HepG2 (cell line): ENCODE results near the gene SEBOX. TPM values are rescaled to one million over a fixed set of nuclear protein-coding genes. Genes with fewer than 3 reads are reported as not detected.

Source experiments
- AGO2 ChIP-seq: fragments of 200-400 bp; formaldehyde crosslinking; optimal IDR thresholded peaks from 2 replicates; pipeline ENCODE3; 2017; ENCODE audit warnings: mild to moderate bottlenecking, low read depth, low read length, moderate library complexity
- CBX1 ChIP-seq: IDR thresholded peaks from one replicate; pipeline ENCODE4 v1.6.1; 2016; ENCODE audit warnings: antibody characterized with exemption, low read depth
- HNF4G ChIP-seq, 2 experiments: sonication (generic) in 1 of 2; formaldehyde crosslinking in 1 of 2; IDR thresholded peaks; 2 replicates each; pipeline versions ENCODE4 v1.4.0 to v1.6.1; 2011 to 2020; ENCODE audit warnings: borderline replicate concordance in 2 of 2, low read depth in 2 of 2, mild to moderate bottlenecking in 2 of 2, low read length in 1 of 2, missing genetic modification reagents in 1 of 2, moderate library complexity in 1 of 2
- KLF13 ChIP-seq: sonication (generic); formaldehyde crosslinking; IDR thresholded peaks from 2 replicates; pipeline ENCODE4 v1.4.0; 2020; ENCODE audit warnings: mild to moderate bottlenecking, missing genetic modification reagents
- KLF15 ChIP-seq: sonication (generic); formaldehyde crosslinking; IDR thresholded peaks from 2 replicates; pipeline ENCODE4 v1.8.1; 2023; ENCODE audit warnings: borderline replicate concordance, mild to moderate bottlenecking, inconsistent platforms, missing genetic modification reagents, mixed read lengths
- MED1 ChIP-seq: sonication (generic); formaldehyde crosslinking; IDR thresholded peaks from 2 replicates; pipeline ENCODE4 v1.4.0; 2020; ENCODE audit warnings: missing genetic modification reagents
- MEIS2 ChIP-seq: sonication (generic); formaldehyde crosslinking; IDR thresholded peaks from 2 replicates; pipeline ENCODE4 v1.9.0; 2021; ENCODE audit warnings: mild to moderate bottlenecking, missing genetic modification reagents
- MIXL1 ChIP-seq: IDR thresholded peaks from 2 replicates; pipeline ENCODE4 v1.6.1; 2016
- NBN ChIP-seq: fragments of 450-650 bp; conservative IDR thresholded peaks from 2 replicates; pipeline ENCODE4 v1.6.1; 2017
- NFYB ChIP-seq: sonication (generic); formaldehyde crosslinking; IDR thresholded peaks from 2 replicates; pipeline ENCODE4 v1.4.0; 2020; ENCODE audit warnings: missing genetic modification reagents
- NR2F1 ChIP-seq, 2 experiments: fragments of 450-650 bp in 1 of 2; formaldehyde crosslinking in 1 of 2; IDR thresholded peaks; 2 replicates each; pipeline versions ENCODE4 v1.5.0 to v1.6.1; 2016 to 2020; ENCODE audit warnings: mild to moderate bottlenecking in 1 of 2, missing compliant biosample characterization in 1 of 2, missing genetic modification reagents in 1 of 2, moderate library complexity in 1 of 2
- PRPF4 ChIP-seq: fragments of 200-400 bp; formaldehyde crosslinking; IDR thresholded peaks from 2 replicates; pipeline ENCODE4 v1.6.1; 2016; ENCODE audit warnings: low read length, low read depth; ENCODE audit not compliant: poor library complexity, severe bottlenecking
- SOX13 ChIP-seq, 3 experiments: fragments of 450-650 bp in 1 of 3; sonication (generic) in 1 of 3; formaldehyde crosslinking in 1 of 3; IDR thresholded peaks in 2 of 3; conservative IDR thresholded peaks in 1 of 3; 2 replicates each; pipeline versions ENCODE4 v1.5.0 to v1.6.1; 2016 to 2020; ENCODE audit warnings: antibody characterized with exemption in 1 of 3, mild to moderate bottlenecking in 1 of 3, missing compliant biosample characterization in 1 of 3, missing genetic modification reagents in 1 of 3, moderate library complexity in 1 of 3
- TBX3 ChIP-seq: fragments of 450-650 bp; IDR thresholded peaks from 2 replicates; pipeline ENCODE4 v1.6.1; 2017; ENCODE audit warnings: antibody characterized with exemption, mild to moderate bottlenecking, inconsistent platforms, borderline replicate concordance
- ZEB1 ChIP-seq: IDR thresholded peaks from 2 replicates; pipeline ENCODE4 v1.6.1; 2012; ENCODE audit warnings: mild to moderate bottlenecking, low read depth, inconsistent platforms; ENCODE audit not compliant: insufficient replicate concordance
- ZKSCAN5 ChIP-seq: sonication (generic); formaldehyde crosslinking; IDR thresholded peaks from 2 replicates; pipeline ENCODE4 v1.5.1; 2020; ENCODE audit warnings: mild to moderate bottlenecking, missing genetic modification reagents
- ZNF281 ChIP-seq: sonication (generic); formaldehyde crosslinking; IDR thresholded peaks from 2 replicates; pipeline ENCODE4 v1.4.0; 2020; ENCODE audit warnings: missing genetic modification reagents, borderline replicate concordance
- ZNF441 ChIP-seq: sonication (generic); formaldehyde crosslinking; IDR thresholded peaks from 2 replicates; pipeline ENCODE4 v1.7.0; 2021; ENCODE audit warnings: missing genetic modification reagents, borderline replicate concordance
- ZNF503 ChIP-seq: sonication (generic); formaldehyde crosslinking; IDR thresholded peaks from 2 replicates; pipeline ENCODE4 v1.4.0; 2020; ENCODE audit warnings: missing genetic modification reagents
- ZNF598 ChIP-seq: sonication (generic); formaldehyde crosslinking; IDR thresholded peaks from 2 replicates; pipeline ENCODE4 v1.5.1; 2020; ENCODE audit warnings: mild to moderate bottlenecking, missing genetic modification reagents, borderline replicate concordance
- ZNF800 ChIP-seq: sonication (generic); formaldehyde crosslinking; IDR thresholded peaks from 2 replicates; pipeline ENCODE4 v1.4.0; 2020; ENCODE audit warnings: missing genetic modification reagents
- ZNF883 ChIP-seq: sonication (generic); formaldehyde crosslinking; IDR thresholded peaks from 2 replicates; pipeline ENCODE4 v1.5.1; 2020; ENCODE audit warnings: mild to moderate bottlenecking, missing genetic modification reagents; ENCODE audit errors: not compliant biosample characterization
- ZSCAN29 ChIP-seq: sonication (generic); formaldehyde crosslinking; conservative IDR thresholded peaks from 2 replicates; pipeline ENCODE4 v1.4.0; 2020; ENCODE audit warnings: mild to moderate bottlenecking, missing genetic modification reagents
- polyA plus RNA-seq, 8 experiments: library from polyadenylated mRNA; depleted of rRNA in 3 of 8; stranded (reverse) in 7 of 8; unstranded in 1 of 8; fragments of >200 nt; fragmentation: Illumina TruSeq in 4 of 8; extraction: Trizol in 4 of 8; gene quantifications; 2 replicates each; pipeline versions ENCODE4 v1.2.1 to v1.2.3, GENCODE V29; 2011 to 2016; ENCODE audit warnings: low read depth in 4 of 8, missing spikeins in 1 of 8, mixed read lengths in 1 of 8; ENCODE audit not compliant: insufficient read depth in 1 of 8
- total RNA-seq, 5 experiments: library from RNA; depleted of rRNA; stranded (reverse); fragments of >200 nt; fragmentation: Illumina TruSeq; extraction: Trizol; gene quantifications; 2 replicates each; pipeline ENCODE4 v1.2.3, GENCODE V29; 2016; ENCODE audit warnings: low read depth in 1 of 5

SEBOX gene
- total and polyA plus RNA-seq, 2 of the 13 experiments (the other 11 are each of a cell fraction or from before 2014, with no cell fraction given), result not detected

GRCh38 chr17:28398280-28398981 lies 33.4 kb upstream of the SEBOX start (continued):
- TF ChIP-seq SOX13 (IDR thresholded peaks at IDR 0.05) (no peak), SOX13 (CRISPR knock-in tag; conservative IDR thresholded peaks at IDR 0.05 in 1 of 2, IDR thresholded peaks at IDR 0.05 in 1 of 2) (no peak), ZNF800 (CRISPR knock-in tag) (no peak), ZNF883 (no peak), KLF13 (no peak), ZSCAN29 (CRISPR knock-in tag) (0 out of 2 replicates have a peak, but pooled peaks have one; percentile 35), NFYB (no peak), CBX1 (no peak), NR2F1 (CRISPR knock-in tag; IDR thresholded peaks at IDR 0.05) (peak; percentile 25 to 61; a peak in 2 of 4 replicates), MEIS2 (CRISPR knock-in tag) (no peak), TBX3 (no peak), ZNF281 (CRISPR knock-in tag) (no peak), ZKSCAN5 (no peak), ZEB1 (no peak), AGO2 (peak; percentile 15), ZNF598 (CRISPR knock-in tag) (no peak), NBN (no peak), ZNF441 (CRISPR knock-in tag) (0 out of 2 replicates have a peak, but pooled peaks have one; percentile 40), MED1 (peak; percentile 38; the same call in 1 of the 2 replicates), KLF15 (CRISPR knock-in tag) (no peak), PRPF4 (no peak), ZNF503 (CRISPR knock-in tag) (no peak), MIXL1 (no peak), HNF4G (IDR thresholded peaks at IDR 0.05; ENCODE audit: borderline replicate concordance, low read depth, low read length) (peak; percentile 28; the same call in 1 of the 2 replicates), HNF4G (CRISPR knock-in tag; IDR thresholded peaks at IDR 0.05; ENCODE audit: borderline replicate concordance, low read depth) (peak; percentile 57; the same call in 1 of the 2 replicates)
